Vagina (tissue), 2 donors: ENCODE data around the gene TNRC18. TPM values are rescaled to one million over a fixed set of nuclear protein-coding genes. Genes with fewer than 3 reads are reported as not detected.
"Not testable (repeated sequence)": the region's sequence is repeated elsewhere in the genome, so short reads cannot be mapped to it uniquely, and the experiment has no call there.

Source experiments
- DNase-seq, 2 donors: peaks; one replicate each; pipeline ENCODE4 v3.0.0-alpha.2; 2017; ENCODE audit errors: extremely low spot score in 2 of 2
- H3K27ac ChIP-seq: fragments of 200-600 bp; sonication (generic); one replicate; pipeline ENCODE4 v1.5.1; 2019
- H3K27me3 ChIP-seq: fragments of 200-600 bp; sonication (generic); one replicate; pipeline ENCODE4 v1.5.1; 2019
- H3K36me3 ChIP-seq, 2 donors: fragments of 200-600 bp; sonication (generic); one replicate each; pipeline ENCODE4 v1.5.1; 2017 to 2019
- H3K4me1 ChIP-seq: fragments of 200-600 bp; sonication (generic); one replicate; pipeline ENCODE4 v1.5.1; 2019
- H3K4me3 ChIP-seq, 2 donors: fragments of 200-600 bp; sonication (generic); 1 replicate in 1 of 2; 2 replicates in 1 of 2; pipeline ENCODE4 v1.5.1; 2016 to 2019
- H3K9me3 ChIP-seq: fragments of 200-600 bp; sonication (generic); one replicate; pipeline ENCODE4 v1.5.1; 2019
- POLR2A ChIP-seq, 2 donors: fragments of 450-650 bp; IDR thresholded peaks; one replicate each; pipeline ENCODE4 v1.6.1; 2017; ENCODE audit warnings: antibody characterized with exemption in 2 of 2, mild to moderate bottlenecking in 2 of 2, moderate library complexity in 2 of 2
- POLR2AphosphoS5 ChIP-seq, 2 donors: sonication (generic); formaldehyde crosslinking; IDR thresholded peaks; one replicate each; pipeline ENCODE4 v1.9.0; 2017; ENCODE audit warnings: antibody characterized with exemption in 2 of 2, mild to moderate bottlenecking in 2 of 2, low read depth in 1 of 2; ENCODE audit not compliant: insufficient read depth in 1 of 2
- intact Hi-C: fragments of 100-400 bp; cut with DNase I; formaldehyde crosslinking; loops from one replicate; pipeline ENCODE4 v1.15.1; 2023
- total RNA-seq: library from RNA; depleted of rRNA; stranded (reverse); fragments of >200 nt; gene quantifications from one replicate; pipeline ENCODE4 v1.2.3, GENCODE V29; 2016
- TF ChIP-seq, protein P1 (sequence below), 3 experiments: fragments of 450-650 bp in 2 of 3; fragments of 200-600 bp in 1 of 3; sonication (generic) in 1 of 3; IDR thresholded peaks; one replicate each; pipeline ENCODE4 v1.5.1; 2017 to 2019; ENCODE audit warnings: antibody characterized with exemption in 3 of 3, mild to moderate bottlenecking in 2 of 3, moderate library complexity in 2 of 3

TNRC18 gene
- total RNA-seq, 1 donor from 2014 or later = 79.8 TPM

- Histone ChIP-seq H3K27ac (peak overlapping the region; percentile 44), H3K4me3 (peak overlapping the region; percentile 37 to 56), H3K9me3 (no peaks in the 10 kb centered on the region), H3K4me1 (peaks cover 14% of the 10 kb centered on the region), H3K36me3 (no peaks in the 10 kb centered on the region), H3K27me3 (no peaks in the 10 kb centered on the region)
- intact Hi-C loops = no loop called here
- no peak for DNase-seq
- TF ChIP-seq, protein P1, sequence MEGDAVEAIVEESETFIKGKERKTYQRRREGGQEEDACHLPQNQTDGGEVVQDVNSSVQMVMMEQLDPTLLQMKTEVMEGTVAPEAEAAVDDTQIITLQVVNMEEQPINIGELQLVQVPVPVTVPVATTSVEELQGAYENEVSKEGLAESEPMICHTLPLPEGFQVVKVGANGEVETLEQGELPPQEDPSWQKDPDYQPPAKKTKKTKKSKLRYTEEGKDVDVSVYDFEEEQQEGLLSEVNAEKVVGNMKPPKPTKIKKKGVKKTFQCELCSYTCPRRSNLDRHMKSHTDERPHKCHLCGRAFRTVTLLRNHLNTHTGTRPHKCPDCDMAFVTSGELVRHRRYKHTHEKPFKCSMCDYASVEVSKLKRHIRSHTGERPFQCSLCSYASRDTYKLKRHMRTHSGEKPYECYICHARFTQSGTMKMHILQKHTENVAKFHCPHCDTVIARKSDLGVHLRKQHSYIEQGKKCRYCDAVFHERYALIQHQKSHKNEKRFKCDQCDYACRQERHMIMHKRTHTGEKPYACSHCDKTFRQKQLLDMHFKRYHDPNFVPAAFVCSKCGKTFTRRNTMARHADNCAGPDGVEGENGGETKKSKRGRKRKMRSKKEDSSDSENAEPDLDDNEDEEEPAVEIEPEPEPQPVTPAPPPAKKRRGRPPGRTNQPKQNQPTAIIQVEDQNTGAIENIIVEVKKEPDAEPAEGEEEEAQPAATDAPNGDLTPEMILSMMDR (IDR thresholded peaks at IDR 0.05) = no peak
- TF ChIP-seq POLR2A (IDR thresholded peaks at IDR 0.05) = no peak
- TF ChIP-seq POLR2AphosphoS5 (IDR thresholded peaks at IDR 0.05; ENCODE audit: insufficient read depth in 1 of 2, low read depth in 1 of 2) = no peak
Measured at GRCh38 chr7:5283421-5284303, 140.0 kb downstream of the TNRC18 start.

DNA sequence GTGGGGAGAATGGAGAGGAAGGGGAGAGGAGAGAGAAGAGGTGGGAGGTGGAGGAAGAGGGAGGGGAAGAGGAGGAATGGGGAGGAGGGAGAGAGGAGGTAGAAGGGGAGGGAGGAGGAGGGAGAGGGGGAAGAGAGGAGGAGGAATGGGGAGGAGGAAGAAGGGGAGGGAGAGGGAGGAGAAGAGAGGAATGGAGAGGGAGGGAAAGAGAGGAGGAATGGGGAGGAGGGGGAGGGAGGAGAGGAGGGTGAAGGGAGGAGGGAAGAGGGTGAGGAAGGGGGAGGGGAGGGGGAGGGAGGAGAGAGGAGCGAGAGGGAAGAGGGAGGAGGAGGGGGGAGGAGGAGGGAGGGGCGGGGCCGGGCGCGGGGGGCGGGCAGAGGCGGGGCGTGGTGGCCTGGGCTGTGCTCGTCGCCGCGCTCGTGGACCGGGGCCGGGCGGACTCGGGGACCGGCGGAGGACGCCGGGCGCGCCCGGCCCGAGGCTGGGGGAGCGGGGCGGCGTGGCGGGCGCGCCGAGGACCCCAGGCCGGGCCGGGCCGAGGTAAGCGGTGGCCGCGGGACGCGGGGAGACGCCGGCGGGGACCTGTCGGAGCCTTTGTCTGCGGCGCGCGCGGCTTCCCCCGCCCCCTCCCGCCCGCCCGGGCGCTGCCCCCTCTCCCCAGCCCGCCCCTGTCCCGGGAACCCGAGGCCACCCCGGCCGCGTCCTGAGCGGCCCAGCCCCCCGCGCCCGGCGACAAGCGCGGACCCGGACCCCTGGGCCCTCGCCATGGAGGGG lies 140.9 kb downstream of the TNRC18 start, which contains the start of gene SLC29A4:
TSS of gene SLC29A4 (plus strand) at position 401 of the 774 bp plus-strand sequence. CDS start 4,874 bp downstream, outside the sequence.
- Histone ChIP-seq H3K27ac (peak within 1 kb of the TSS; percentile 44), H3K27me3 (no peaks in the 10 kb centered on the region), H3K4me1 (peaks cover 14% of the 10 kb centered on the region), H3K4me3 (peak within 1 kb of the TSS; percentile 37 to 56), H3K36me3 (no peaks in the 10 kb centered on the region), H3K9me3 (no peaks in the 10 kb centered on the region)
- intact Hi-C loops = no loop called here
- TF ChIP-seq POLR2AphosphoS5 (IDR thresholded peaks at IDR 0.05; ENCODE audit: insufficient read depth in 1 of 2, low read depth in 1 of 2) = no peak
- TF ChIP-seq, protein P1 (IDR thresholded peaks at IDR 0.05) = no peak
- no peak for TF ChIP-seq POLR2A (IDR thresholded peaks at IDR 0.05)
- no peak for DNase-seq

GRCh38 chr7:5281598-5282500 lies 141.8 kb downstream of the TNRC18 start:
- peaks cover 14% of the 10 kb centered on the region for H3K4me1 ChIP-seq
- intact Hi-C loops, H3K4me3 ChIP-seq, H3K36me3 ChIP-seq, H3K9me3 ChIP-seq, DNase-seq, H3K27ac ChIP-seq, H3K27me3 ChIP-seq: not testable (repeated sequence)

GRCh38 chr7:5279734-5280133 lies 143.9 kb downstream of the TNRC18 start:
- H3K4me3 ChIP-seq = no peak overlapping the region
- H3K9me3 ChIP-seq = no peaks in the 10 kb centered on the region
- intact Hi-C loops = no loop called here
- no peaks in the 10 kb centered on the region for H3K36me3 ChIP-seq
- H3K4me1 ChIP-seq = peaks cover 14% of the 10 kb centered on the region
- no peak for DNase-seq
- H3K27me3 ChIP-seq = no peaks in the 10 kb centered on the region
- TF ChIP-seq, protein P1 (IDR thresholded peaks at IDR 0.05) = no peak
- no peak for TF ChIP-seq POLR2AphosphoS5 (IDR thresholded peaks at IDR 0.05; ENCODE audit: insufficient read depth in 1 of 2, low read depth in 1 of 2)
- TF ChIP-seq POLR2A (IDR thresholded peaks at IDR 0.05) = no peak
- H3K27ac ChIP-seq = no peak overlapping the region

- no peaks in the 10 kb centered on the region for H3K27me3 ChIP-seq
- intact Hi-C loops = no loop called here
Measured at GRCh38 chr7:5278766-5279165, 144.9 kb downstream of the TNRC18 start.

More at GRCh38 chr7:5278766-5279165, 144.9 kb downstream of the TNRC18 start:
- no peak for DNase-seq
- Histone ChIP-seq H3K4me1 (peaks cover 7% of the 10 kb centered on the region), H3K36me3 (no peaks in the 10 kb centered on the region), H3K4me3 (no peak overlapping the region), H3K9me3 (no peaks in the 10 kb centered on the region), H3K27ac (no peak overlapping the region)
- no peak for TF ChIP-seq POLR2AphosphoS5 (IDR thresholded peaks at IDR 0.05; ENCODE audit: insufficient read depth in 1 of 2, low read depth in 1 of 2)
- TF ChIP-seq, protein P1 (IDR thresholded peaks at IDR 0.05) = no peak
- TF ChIP-seq POLR2A (IDR thresholded peaks at IDR 0.05) = no peak
